Hematopoietic multipotent progenitor cell (in vitro differentiated cells): Measurements from ENCODE around the gene ZNF417. TPM values are rescaled to one million over a fixed set of nuclear protein-coding genes. Genes with fewer than 3 reads are reported as not detected.
A peak's percentile ranks its signal among the peaks of the same experiment; 100 is the strongest.
"Not testable (repeated sequence)": the region's sequence is repeated elsewhere in the genome, so short reads cannot be mapped to it uniquely, and the experiment has no call there.

Source experiments
- DNase-seq, 3 donors: peaks; one replicate each; pipeline ENCODE4 v3.0.0-alpha.2; 2011 to 2015; ENCODE audit warnings: low read depth in 2 of 3, low spot score in 2 of 3
- total RNA-seq: library from RNA; depleted of rRNA; stranded (reverse); fragments of >200 nt; gene quantifications from one replicate; pipeline ENCODE4 v1.2.3, GENCODE V29; 2012

Gene ZNF417
- total RNA-seq, result 10.8 TPM

- DNase-seq, result peak; percentile 68 to 96 (median 93)
Observed at GRCh38 chr19:57916168-57916995, at the start of gene ZNF417. Gene ZNF417 (minus strand): TSS chr19:57916592. CDS start chr19:57916411, 181 bp downstream.

DNA sequence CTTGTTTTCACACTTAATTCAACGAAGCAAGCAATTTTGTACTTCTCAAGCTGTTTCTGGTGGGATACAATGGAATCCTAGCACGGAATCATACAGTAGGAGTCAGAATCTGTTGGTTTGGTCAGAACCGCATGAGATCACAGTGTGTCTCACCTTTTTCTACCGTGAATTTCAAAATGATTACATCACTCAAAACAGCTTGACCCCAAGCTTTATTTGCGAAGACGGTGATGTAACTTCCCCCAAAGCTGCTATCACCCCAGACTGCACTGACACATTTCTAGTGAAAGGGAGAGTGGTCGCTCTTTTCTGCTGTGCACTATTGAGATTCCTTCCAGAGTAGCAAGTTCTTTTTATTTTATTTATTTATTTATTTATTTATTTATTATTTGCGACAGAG lies 48.4 kb upstream of the ZNF417 start:
- DNase-seq, result no peak

- no peak for DNase-seq
Observed at GRCh38 chr19:57961785-57962184, 45.4 kb upstream of the ZNF417 start.

DNA sequence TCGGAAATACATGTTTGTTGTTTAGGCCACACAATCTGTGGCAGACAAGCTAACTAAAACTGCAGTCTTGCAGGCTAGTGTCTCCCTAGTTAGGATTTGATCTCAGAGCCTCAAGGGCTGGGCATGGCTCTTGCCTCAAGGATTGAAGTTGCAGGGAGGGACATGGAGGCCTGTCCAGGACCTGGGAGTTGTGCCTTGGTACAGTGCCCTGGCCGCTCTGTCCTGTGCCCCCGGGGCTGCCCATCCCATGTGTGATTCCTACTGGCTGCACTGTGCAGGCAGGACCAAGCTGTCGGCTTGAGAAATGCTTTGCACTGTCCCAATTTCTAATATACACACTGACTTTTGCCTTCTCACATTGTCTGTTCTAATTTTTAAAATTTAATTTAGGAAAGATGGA lies 38.6 kb upstream of the ZNF417 start:
- no peak for DNase-seq

- no peak for DNase-seq
Observed at GRCh38 chr19:57949702-57950101, 33.3 kb upstream of the ZNF417 start.

DNA sequence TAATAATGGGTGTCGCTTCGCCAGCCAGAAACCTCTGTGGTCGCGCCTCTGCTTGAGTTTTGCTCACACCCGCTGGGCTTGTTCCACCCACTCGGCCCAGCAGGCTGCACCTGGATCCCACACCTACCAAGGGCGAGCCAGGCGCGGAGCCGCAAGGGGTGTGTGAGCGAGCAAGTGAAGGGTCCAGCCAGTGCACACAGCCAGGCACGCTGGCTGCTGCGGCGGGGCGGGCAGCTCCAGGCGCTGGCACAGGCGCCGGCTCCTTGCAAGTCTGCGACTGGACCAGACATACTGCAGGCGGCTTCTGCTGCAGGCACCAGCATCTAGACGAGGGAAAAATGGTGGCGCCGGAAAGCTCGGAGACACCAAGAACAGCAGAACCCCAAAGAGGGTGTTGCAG lies 32.9 kb upstream of the ZNF417 start:
- DNase-seq, result no peak

- DNase-seq, result peak; percentile 54 to 99 (median 97)
Observed at GRCh38 chr19:57947419-57948134, 31.2 kb upstream of the ZNF417 start, which contains the start of gene ZNF256. Gene ZNF256 (minus strand): TSS chr19:57947706. CDS start chr19:57947474, 232 bp downstream.

DNA sequence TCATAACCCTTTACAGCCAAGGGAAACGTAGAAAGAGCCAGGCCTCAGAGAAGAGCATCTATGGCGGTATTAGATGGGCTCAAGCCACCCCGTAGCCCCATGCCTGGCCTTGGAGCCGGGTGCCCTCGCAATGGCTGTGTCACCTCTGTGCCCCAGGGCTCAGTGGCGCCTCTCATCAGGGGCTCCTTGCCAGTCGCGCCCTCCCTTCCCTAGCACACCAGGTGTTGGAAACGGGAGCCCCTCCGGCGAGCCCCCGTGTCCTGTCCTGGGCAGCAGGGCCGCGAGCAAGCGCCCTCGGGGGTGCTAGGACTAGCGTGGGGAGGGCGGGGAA lies 30.7 kb upstream of the ZNF417 start:
- no peak for DNase-seq

- no peak for DNase-seq
Observed at GRCh38 chr19:57946316-57946715, 29.9 kb upstream of the ZNF417 start.

DNA sequence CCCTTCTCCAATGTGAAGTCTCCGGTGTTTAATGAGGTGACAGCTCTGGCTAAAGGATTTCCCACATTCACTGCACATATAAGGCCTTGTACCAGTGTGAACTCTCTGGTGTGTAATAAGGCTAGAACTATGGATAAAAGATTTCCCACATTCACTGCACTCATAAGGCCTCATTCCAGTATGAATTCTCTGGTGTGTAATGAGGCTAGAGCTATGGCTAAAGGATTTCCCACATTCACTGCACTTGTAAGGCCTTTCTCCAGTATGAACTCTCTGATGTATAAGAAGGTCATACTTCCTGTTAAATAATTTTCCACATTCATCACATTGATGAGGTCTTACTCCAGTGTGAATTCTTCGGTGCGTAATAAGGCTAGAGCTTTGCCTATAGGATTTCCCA lies 25.2 kb upstream of the ZNF417 start:
- DNase-seq, result no peak

DNA sequence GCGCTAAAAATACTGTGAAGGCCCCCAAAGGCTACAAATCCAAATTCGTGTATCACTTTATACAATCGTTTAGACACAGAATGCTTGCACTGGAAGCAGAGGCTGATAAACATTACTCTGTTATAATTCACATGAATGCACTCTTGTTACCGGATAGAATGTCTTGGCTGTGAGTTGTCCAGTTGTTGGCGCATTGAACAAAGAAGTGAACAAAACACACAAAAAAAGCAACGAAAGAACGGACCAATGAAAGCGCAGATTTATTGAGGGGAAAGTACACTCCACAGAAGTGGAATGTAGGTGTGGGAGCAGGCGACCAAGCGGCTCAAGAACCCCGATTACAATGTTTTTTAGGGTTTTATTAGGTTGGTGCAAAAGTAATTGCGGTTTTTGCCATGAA lies 19.3 kb upstream of the ZNF417 start:
- DNase-seq, result no peak

GRCh38 chr19:57934820-57935665 lies 18.7 kb upstream of the ZNF417 start, which contains the start of gene ZNF418:
Gene ZNF418 (minus strand): TSS chr19:57935402. CDS start chr19:57933822, 1,580 bp downstream.
- DNase-seq, result peak in 2 of 3 donors; percentile 79 to 91

DNA sequence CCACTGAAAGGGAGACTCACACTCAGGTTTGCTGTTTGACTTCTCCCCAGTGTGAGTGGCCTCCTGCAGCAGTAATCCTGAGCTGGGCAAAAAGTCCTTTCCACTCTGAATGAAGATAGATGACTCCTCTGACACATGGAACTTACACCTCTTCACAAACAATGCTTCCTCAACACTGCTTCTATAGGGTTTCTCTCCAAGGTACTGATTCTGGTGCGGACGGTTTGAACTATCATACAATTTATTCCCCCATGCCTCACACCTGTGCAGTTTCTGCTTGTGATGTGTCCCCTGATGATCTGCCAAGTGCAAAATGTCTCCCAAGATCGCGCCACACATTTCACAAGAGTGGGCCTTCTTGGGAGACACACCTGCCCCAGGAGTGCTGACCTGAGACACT lies 11.2 kb upstream of the ZNF417 start:
- DNase-seq, result no peak

DNA sequence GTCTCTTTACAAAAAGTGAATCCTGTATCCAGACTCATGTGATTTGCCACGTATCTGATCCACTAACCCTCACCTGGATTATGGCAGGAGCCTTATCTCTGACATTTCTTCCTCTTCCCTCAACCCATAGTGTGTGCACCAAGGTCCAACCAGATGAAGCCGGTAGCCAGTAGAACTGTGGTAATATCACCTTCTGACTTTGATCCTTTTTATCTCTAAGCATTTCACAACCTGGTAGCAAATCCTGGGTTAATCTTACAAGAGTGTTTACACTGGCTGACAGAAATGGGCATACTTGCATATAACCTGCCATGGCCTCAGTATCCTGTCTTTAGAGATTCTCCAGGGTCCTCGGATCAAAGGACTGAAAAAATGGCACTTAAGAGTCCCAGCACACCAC lies 1.9 kb downstream of the ZNF417 start:
- no peak for DNase-seq

DNA sequence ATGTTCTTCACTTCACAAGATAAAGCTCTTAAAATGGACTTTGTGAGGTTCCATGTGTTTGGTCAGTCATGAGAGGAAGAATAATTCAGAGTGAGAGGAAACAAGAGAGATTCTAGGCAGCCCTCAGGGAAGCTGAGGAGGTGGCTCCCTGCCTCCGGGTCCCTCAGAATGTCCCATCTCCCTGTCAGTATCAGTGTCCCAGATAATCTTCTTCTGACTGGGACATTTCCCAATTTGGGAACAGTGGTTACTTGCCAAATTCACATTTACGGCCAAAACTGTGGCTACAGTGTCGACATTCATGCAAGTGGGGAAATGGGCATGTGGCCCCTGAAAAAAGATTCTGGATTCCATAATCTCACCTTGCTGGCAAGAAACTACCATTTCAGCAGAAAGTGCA lies 9.0 kb downstream of the ZNF417 start:
- no peak for DNase-seq

- DNase-seq, result no peak
Observed at GRCh38 chr19:57905258-57905657, 11.1 kb downstream of the ZNF417 start.

DNA sequence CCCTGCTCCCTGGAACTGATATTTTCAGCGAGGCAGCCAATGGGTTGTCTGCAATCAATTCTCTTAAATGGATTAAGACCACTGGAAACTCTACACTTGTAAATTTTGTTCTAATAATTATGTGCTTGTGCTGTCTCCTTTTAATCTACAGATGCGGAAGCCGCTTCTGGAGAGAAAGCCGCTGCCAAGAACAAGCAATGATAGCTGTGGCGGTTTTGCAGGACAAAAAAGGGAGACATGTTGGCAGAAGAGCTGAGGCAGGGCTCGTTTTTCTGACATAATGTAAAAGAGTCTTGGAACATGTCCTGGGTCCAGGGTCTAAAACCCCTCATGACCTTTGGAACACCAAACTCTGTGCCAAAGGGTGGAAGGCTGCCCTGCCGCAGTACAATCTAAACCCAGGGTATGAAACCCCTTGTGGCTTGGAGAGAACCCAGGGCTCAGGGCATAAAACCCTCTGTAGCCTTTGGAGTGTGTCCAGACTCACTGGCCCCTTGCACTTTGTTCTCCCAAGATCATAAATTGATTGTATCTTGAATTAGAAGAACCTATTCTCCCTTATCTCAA lies 12.7 kb downstream of the ZNF417 start:
- no peak for DNase-seq

GRCh38 chr19:57900311-57900710 lies 16.1 kb downstream of the ZNF417 start:
- no peak for DNase-seq

DNA sequence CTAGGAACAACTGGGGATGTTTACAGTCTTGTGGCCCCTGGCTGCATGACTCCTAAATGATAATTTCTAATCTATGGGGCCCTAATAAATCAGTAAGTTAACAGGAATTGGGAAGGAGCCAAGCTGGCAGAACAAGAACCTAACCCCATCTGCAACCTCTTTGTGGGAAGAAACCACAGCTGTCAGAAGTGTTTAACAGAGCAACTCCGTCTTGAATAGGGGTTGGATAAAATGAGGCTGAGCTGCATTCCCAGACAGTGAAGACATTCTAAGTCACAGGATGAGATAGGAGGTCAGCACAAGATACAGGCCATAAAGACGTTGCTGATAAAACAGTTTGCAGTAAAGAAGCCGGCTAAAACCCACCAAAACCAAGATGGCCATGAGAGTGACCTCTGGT lies 25.7 kb downstream of the ZNF417 start:
- DNase-seq, result not testable (repeated sequence)

DNA sequence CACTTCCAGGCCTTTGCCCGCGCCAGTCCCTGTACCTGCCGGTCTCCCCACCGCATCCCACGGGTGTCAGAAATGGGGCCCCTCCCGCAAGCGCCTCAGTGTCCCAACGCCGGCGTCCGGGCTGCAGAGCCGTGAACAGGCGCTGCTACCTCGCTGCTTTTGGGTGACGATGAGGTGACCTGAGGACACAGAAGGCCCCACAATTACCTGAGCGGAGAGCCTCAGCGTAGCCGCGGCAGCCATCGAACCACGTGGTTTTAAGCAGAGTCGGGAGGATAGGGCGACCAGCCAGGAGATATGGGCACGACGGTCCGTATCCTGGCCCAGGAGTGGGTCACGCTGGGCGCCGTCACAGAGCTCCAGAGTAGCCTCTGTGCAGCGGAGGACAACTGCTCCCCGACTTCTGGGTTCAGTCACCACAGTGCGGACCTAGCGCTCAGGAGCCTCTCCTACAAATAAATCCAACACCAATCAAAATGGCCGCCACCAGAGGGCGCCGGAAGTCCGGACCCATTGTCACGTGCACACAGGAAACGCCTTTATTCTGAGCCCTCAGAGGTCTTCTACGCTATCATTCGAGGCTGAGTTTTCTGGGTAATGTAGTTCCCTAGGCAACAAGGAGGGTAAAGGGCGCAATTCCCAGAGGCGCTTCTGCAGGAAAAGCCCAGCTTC lies 27.7 kb downstream of the ZNF417 start, which contains the start of gene ZNF814:
ZNF814 (minus strand) TSS at position 478 of the 672 bp plus-strand sequence; CDS start at position 243, 235 bp downstream.
- DNase-seq, result peak; percentile 39 to 93 (median 75)
